CD14-positive monocyte (primary cell): Measurements from ENCODE around the gene RPTOR. TPM values are rescaled to one million over a fixed set of nuclear protein-coding genes. Genes with fewer than 3 reads are reported as not detected.

Source experiments
- DNase-seq, 3 donors: peaks; one replicate each; pipeline ENCODE4 v3.0.0-alpha.2; 2011 to 2022
- H2AFZ ChIP-seq: 2 replicates; pipeline ENCODE4 v1.6.0; 2012; ENCODE audit warnings: mild to moderate bottlenecking, low read depth, low read length, inconsistent platforms; ENCODE audit not compliant: insufficient read depth, poor library complexity, severe bottlenecking
- H3K27ac ChIP-seq, 2 donors: 1 replicate in 1 of 2; 2 replicates in 1 of 2; pipeline ENCODE4 v1.5.1; 2012 to 2013; ENCODE audit warnings: low read length in 2 of 2, control low read depth in 1 of 2, inconsistent platforms in 1 of 2, low read depth in 1 of 2, mild to moderate bottlenecking in 1 of 2
- H3K27me3 ChIP-seq, 2 donors: one replicate each; pipeline versions ENCODE4 v1.6.0 to v1.6.1; 2011 to 2013; ENCODE audit warnings: low read length in 2 of 2; ENCODE audit not compliant: control insufficient read depth in 2 of 2, insufficient read depth in 2 of 2
- H3K36me3 ChIP-seq, 2 donors: replicated peaks in 1 of 2; 1 replicate in 1 of 2; 2 replicates in 1 of 2; pipeline versions ENCODE4 v1.5.1 to v1.6.1; 2012 to 2013; ENCODE audit warnings: low read length in 2 of 2, control low read depth in 1 of 2, inconsistent platforms in 1 of 2, mild to moderate bottlenecking in 1 of 2; ENCODE audit not compliant: insufficient read depth in 2 of 2, control insufficient read depth in 1 of 2
- H3K4me1 ChIP-seq, 2 donors: 1 replicate in 1 of 2; 2 replicates in 1 of 2; pipeline versions ENCODE4 v1.5.1 to v1.6.1; 2012 to 2013; ENCODE audit warnings: low read length in 2 of 2, control low read depth in 1 of 2, inconsistent platforms in 1 of 2, mild to moderate bottlenecking in 1 of 2, moderate library complexity in 1 of 2; ENCODE audit not compliant: insufficient read depth in 2 of 2, control insufficient read depth in 1 of 2
- H3K4me2 ChIP-seq: replicated peaks from 2 replicates; pipeline ENCODE3; 2012; ENCODE audit warnings: low read length, moderate library complexity, mild to moderate bottlenecking; ENCODE audit not compliant: poor library complexity, severe bottlenecking; ENCODE audit errors: extremely low read depth
- H3K4me3 ChIP-seq, 3 experiments: fragments of 200-600 bp in 1 of 3; sonication (generic) in 1 of 3; replicated peaks in 1 of 3; 1 replicate in 2 of 3; 2 replicates in 1 of 3; pipeline ENCODE4 v1.5.1; 2011 to 2013; ENCODE audit warnings: low read length in 3 of 3, mild to moderate bottlenecking in 3 of 3, control low read depth in 2 of 3, low read depth in 2 of 3, inconsistent platforms in 1 of 3, moderate library complexity in 1 of 3
- H3K79me2 ChIP-seq: 2 replicates; pipeline ENCODE4 v1.6.0; 2012; ENCODE audit warnings: mild to moderate bottlenecking, control low read depth, inconsistent platforms, low read length, moderate library complexity; ENCODE audit not compliant: insufficient read depth
- H3K9ac ChIP-seq: 2 replicates; pipeline ENCODE4 v1.6.0; 2017; ENCODE audit warnings: low read length, mild to moderate bottlenecking; ENCODE audit not compliant: insufficient read depth, poor library complexity, severe bottlenecking
- H3K9me3 ChIP-seq, 2 donors: replicated peaks in 1 of 2; 1 replicate in 1 of 2; 2 replicates in 1 of 2; pipeline versions ENCODE4 v1.5.1 to v1.6.1; 2012 to 2013; ENCODE audit warnings: low read length in 2 of 2, control low read depth in 1 of 2; ENCODE audit not compliant: control insufficient read depth in 1 of 2, insufficient read depth in 1 of 2
- H4K20me1 ChIP-seq: 2 replicates; pipeline ENCODE4 v1.6.0; 2012; ENCODE audit warnings: mild to moderate bottlenecking, low read length, control low read depth, moderate library complexity; ENCODE audit not compliant: insufficient read depth
- H3K27ac Mint-ChIP-seq, 7 donors: one replicate each; pipeline ENCODE4 v1.8.0; 2020; ENCODE audit warnings: mild to moderate bottlenecking in 7 of 7, mixed read lengths in 7 of 7, moderate library complexity in 6 of 7, inconsistent platforms in 2 of 7
- H3K27me3 Mint-ChIP-seq, 3 donors: one replicate each; pipeline ENCODE4 v1.8.0; 2021 to 2022; ENCODE audit warnings: low read depth in 3 of 3, mild to moderate bottlenecking in 3 of 3, mixed read lengths in 3 of 3, moderate library complexity in 3 of 3, inconsistent platforms in 1 of 3
- H3K36me3 Mint-ChIP-seq, 2 donors: one replicate each; pipeline ENCODE4 v1.8.0; 2020; ENCODE audit warnings: mixed read lengths in 2 of 2, inconsistent platforms in 1 of 2, mild to moderate bottlenecking in 1 of 2
- H3K4me1 Mint-ChIP-seq: one replicate; pipeline ENCODE4 v1.8.0; 2020; ENCODE audit warnings: mild to moderate bottlenecking, mixed read lengths
- H3K4me3 Mint-ChIP-seq, 2 donors: one replicate each; pipeline ENCODE4 v1.8.0; 2020; ENCODE audit warnings: mild to moderate bottlenecking in 2 of 2, mixed read lengths in 2 of 2, moderate library complexity in 1 of 2
- H3K9me3 Mint-ChIP-seq, 7 donors: one replicate each; pipeline ENCODE4 v1.8.0; 2020 to 2022; ENCODE audit warnings: mixed read lengths in 7 of 7, mild to moderate bottlenecking in 6 of 7, moderate library complexity in 6 of 7, inconsistent platforms in 2 of 7
- WGBS: methylation state at CpG from one replicate; pipeline ENCODE4 v1.1.5; 2013; ENCODE audit warnings: missing lambda C conversion rate; ENCODE audit not compliant: insufficient coverage; 5-methylcytosine and 5-hydroxymethylcytosine counted together
- intact Hi-C, 2 donors: fragments of 100-400 bp; cut with micrococcal nuclease; formaldehyde crosslinking; loops; one replicate each; pipeline versions ENCODE4 v1.15.0 to v1.15.1; 2023
- polyA plus RNA-seq, 3 donors: library from polyadenylated mRNA; depleted of rRNA in 1 of 3; unstranded in 2 of 3; stranded (reverse) in 1 of 3; fragments of 300-500 nt in 2 of 3; fragments of >200 nt in 1 of 3; fragmentation: Illumina TruSeq in 2 of 3; gene quantifications; 1 replicate in 2 of 3; 2 replicates in 1 of 3; pipeline ENCODE4 v1.2.3, GENCODE V29; 2012 to 2021
- TF ChIP-seq, protein P1 (sequence below): fragments of 200-600 bp; IDR thresholded peaks from one replicate; pipeline ENCODE4 v1.8.0; 2022; ENCODE audit warnings: antibody characterized with exemption, mild to moderate bottlenecking

Gene RPTOR
- polyA plus RNA-seq, 3 donors = 1.1 to 8.7 (median 2.6) TPM

DNA sequence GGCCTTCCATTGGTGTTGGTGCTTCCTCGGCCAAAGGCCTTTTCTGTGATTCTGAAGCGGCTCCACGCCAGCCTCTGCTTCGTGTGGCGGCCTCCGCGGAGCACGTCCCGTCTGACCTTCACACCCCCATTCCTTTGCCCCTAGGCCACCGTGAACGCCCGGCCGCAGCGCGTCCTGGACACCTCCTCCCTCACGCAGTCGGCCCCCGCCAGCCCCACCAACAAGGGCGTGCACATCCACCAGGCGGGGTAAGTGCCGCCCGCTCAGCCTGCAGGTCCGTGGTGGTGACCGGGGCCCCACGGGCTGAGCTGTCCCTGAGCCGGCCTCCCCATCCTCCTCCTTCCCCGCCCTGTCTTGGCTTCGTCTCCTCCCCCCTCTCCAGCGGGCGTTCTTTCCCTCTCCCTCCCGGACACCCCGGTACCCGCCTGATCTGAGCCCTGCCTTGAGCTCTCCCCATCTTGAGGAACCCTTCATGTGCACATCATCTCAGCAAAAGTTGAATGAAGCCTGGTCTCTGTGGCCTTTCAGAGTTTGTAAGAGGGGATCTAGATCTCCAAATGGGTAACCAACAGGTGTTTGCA is 378.0 kb downstream of the RPTOR start:
- H3K27me3 Mint-ChIP-seq = peaks cover 0 to 2% (median 0%) of the 10 kb centered on the region in 3 donors
- TF ChIP-seq, protein P1, sequence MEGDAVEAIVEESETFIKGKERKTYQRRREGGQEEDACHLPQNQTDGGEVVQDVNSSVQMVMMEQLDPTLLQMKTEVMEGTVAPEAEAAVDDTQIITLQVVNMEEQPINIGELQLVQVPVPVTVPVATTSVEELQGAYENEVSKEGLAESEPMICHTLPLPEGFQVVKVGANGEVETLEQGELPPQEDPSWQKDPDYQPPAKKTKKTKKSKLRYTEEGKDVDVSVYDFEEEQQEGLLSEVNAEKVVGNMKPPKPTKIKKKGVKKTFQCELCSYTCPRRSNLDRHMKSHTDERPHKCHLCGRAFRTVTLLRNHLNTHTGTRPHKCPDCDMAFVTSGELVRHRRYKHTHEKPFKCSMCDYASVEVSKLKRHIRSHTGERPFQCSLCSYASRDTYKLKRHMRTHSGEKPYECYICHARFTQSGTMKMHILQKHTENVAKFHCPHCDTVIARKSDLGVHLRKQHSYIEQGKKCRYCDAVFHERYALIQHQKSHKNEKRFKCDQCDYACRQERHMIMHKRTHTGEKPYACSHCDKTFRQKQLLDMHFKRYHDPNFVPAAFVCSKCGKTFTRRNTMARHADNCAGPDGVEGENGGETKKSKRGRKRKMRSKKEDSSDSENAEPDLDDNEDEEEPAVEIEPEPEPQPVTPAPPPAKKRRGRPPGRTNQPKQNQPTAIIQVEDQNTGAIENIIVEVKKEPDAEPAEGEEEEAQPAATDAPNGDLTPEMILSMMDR = no peak
- H3K9me3 Mint-ChIP-seq = no peaks in the 10 kb centered on the region
- no peaks in the 10 kb centered on the region for H3K79me2 ChIP-seq
- WGBS = 94% methylated on average over 29 of the region's 33 CpGs
- H2AFZ ChIP-seq = no peak overlapping the region
- no peaks in the 10 kb centered on the region for H4K20me1 ChIP-seq
- no peaks in the 10 kb centered on the region for H3K27me3 ChIP-seq
- H3K4me2 ChIP-seq = no peak overlapping the region
- no peak overlapping the region for H3K4me3 ChIP-seq
- no peak overlapping the region for H3K27ac Mint-ChIP-seq
- no peaks in the 10 kb centered on the region for H3K9me3 ChIP-seq
- H3K36me3 Mint-ChIP-seq = peaks cover 51 to 69% of the 10 kb centered on the region in 2 donors
- H3K4me3 Mint-ChIP-seq = no peak overlapping the region
- no peaks in the 10 kb centered on the region for H3K4me1 Mint-ChIP-seq
- H3K4me1 ChIP-seq = no peaks in the 10 kb centered on the region
- H3K9ac ChIP-seq = no peak overlapping the region
- peaks cover 43 to 68% of the 10 kb centered on the region in 2 donors for H3K36me3 ChIP-seq
- intact Hi-C loops = no loop called here
- DNase-seq = no peak
- H3K27ac ChIP-seq = no peak overlapping the region

DNA sequence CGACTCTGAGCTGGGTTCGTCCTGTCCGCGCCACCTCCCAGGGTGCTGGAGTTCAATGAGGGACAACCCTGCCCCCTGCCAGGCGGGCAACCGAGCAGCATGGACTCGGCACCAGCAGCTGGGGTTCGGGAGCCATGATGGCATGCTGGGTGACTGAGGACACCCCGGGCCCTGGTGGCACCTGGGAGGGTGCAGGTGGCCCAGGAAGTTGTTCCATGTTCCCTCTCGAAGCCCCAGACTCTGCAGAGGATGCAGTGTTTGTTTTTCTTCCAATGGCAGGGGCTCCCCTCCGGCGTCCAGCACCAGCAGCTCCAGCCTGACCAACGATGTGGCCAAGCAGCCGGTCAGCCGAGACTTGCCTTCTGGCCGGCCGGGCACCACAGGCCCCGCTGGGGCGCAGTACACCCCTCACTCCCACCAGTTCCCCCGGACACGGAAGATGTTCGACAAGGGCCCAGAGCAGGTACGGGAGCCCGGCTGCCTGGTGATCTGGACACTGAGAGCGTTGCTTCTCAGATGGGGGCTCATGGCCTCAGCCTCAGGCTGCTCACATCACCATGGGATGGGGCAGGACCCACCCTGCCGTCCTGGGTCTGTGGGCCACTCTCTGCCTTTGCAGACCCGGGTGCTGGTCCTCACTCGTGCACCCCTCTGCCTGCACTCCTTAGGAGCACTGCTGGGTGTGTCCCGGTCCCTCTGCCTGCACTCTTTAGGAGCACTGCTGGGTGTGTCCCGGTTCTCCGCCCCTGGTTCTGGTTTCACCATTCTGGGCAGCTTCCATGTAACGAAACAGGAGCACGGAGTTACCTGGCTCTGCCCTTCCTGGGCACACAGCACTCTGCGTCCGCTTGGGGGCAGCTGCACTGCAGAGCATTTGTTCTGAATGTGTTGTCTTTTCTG is 378.8 kb downstream of the RPTOR start:
- Histone ChIP-seq H3K4me3 (no peak overlapping the region), H3K4me2 (no peak overlapping the region), H3K79me2 (no peaks in the 10 kb centered on the region), H3K4me1 (no peaks in the 10 kb centered on the region), H3K27me3 (no peaks in the 10 kb centered on the region), H3K36me3 (peaks cover 38 to 68% of the 10 kb centered on the region in 2 donors), H4K20me1 (no peaks in the 10 kb centered on the region), H3K9ac (no peak overlapping the region), H3K27ac (no peak overlapping the region), H3K9me3 (no peaks in the 10 kb centered on the region), H2AFZ (no peak overlapping the region)
- no peaks in the 10 kb centered on the region for H3K9me3 Mint-ChIP-seq
- intact Hi-C loops = no loop called here
- no peak for DNase-seq
- TF ChIP-seq, protein P1 = no peak
- peaks cover 0 to 2% (median 0%) of the 10 kb centered on the region in 3 donors for H3K27me3 Mint-ChIP-seq
- no peaks in the 10 kb centered on the region for H3K4me1 Mint-ChIP-seq
- H3K4me3 Mint-ChIP-seq = no peak overlapping the region
- peaks cover 45 to 69% of the 10 kb centered on the region in 2 donors for H3K36me3 Mint-ChIP-seq
- WGBS = 98% methylated on average over 30 of the region's 35 CpGs
- no peak overlapping the region for H3K27ac Mint-ChIP-seq
